Measurements from ENCODE around the gene MAN2B2.
"Not testable (repeated sequence)": the region's sequence is repeated elsewhere in the genome, so short reads cannot be mapped to it uniquely, and the experiment has no call there.

Gene MAN2B2

GRCh38 chr4:6620296-6620695 lies 45.3 kb downstream of the MAN2B2 start:
- DNase-seq (ENCODE audit: low read depth) = no peak
- H3K4me3 ChIP-seq (ENCODE audit: low read length) = no peak overlapping the region
- no peak for TF ChIP-seq CTCF (conservative IDR thresholded peaks at IDR 0.05; ENCODE audit: low read length)

DNA sequence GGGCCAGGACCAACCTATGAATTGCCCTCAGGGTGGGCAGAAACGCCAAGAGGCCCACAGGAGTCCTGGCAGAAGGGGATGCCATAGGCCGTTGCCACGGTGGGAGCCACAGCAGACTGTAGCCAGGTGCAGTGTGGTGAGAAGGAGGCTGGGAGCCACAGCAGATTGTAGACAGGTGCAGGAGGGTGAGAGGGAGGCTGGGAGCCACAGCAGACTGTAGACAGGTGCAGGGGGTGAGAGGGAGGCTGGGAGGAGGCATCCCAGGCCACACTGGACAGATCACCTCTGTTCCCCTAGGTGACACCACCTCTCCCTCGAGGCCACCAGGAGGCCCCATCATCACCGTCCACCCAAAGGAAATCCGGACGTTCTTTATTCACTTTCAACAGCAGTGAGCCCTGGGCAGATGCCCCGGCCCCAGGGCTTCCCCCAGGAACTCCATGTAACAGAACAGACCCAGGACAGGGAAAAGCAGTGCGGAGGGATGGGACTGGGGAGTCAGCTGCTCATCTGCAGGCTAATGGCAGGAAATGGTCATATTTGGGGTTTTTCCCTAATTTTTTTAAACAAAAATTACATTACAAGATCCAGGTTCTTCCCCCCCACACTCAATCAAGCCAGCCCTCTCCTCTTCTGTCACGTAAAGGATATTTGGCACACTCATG lies 46.0 kb downstream of the MAN2B2 start:
- H3K4me3 ChIP-seq (ENCODE audit: low read length) = no peak overlapping the region
- TF ChIP-seq CTCF (conservative IDR thresholded peaks at IDR 0.05; ENCODE audit: low read length) = no peak
- no peak for DNase-seq (ENCODE audit: low read depth)

- TF ChIP-seq CTCF (conservative IDR thresholded peaks at IDR 0.05; ENCODE audit: low read length) = no peak
These were observed 46.6 kb downstream of the MAN2B2 start for GRCh38 chr4:6621556-6621927.

DNA sequence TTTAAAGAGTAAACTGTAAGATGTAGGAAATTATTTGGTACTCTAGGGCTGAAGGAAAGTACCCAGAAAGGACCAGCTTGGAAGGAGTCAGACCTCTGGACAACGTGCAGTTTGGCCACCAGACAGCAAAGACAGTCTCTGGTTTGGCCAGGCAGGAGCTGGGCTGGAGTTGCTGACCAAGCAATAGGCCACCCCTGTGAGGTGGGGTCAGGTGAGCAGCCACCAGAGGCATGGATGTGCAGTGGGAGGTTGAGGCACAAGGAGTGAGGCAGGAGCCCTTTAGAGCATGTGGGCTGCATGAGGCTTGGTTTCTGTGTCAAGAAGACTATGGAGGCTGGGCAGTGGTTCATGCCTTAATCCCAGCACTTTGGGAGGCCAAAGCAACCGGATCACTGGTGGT lies 47.8 kb downstream of the MAN2B2 start:
- no peak overlapping the region for H3K4me3 ChIP-seq (ENCODE audit: low read length)
- TF ChIP-seq CTCF (conservative IDR thresholded peaks at IDR 0.05; ENCODE audit: low read length) = no peak
- no peak for DNase-seq (ENCODE audit: low read depth)

More at GRCh38 chr4:6621556-6621927, 46.6 kb downstream of the MAN2B2 start:
- H3K4me3 ChIP-seq (ENCODE audit: low read length) = no peak overlapping the region
- DNase-seq (ENCODE audit: low read depth) = no peak

GRCh38 chr4:6625256-6625655 lies 50.3 kb downstream of the MAN2B2 start:
- H3K4me3 ChIP-seq (ENCODE audit: low read length) = no peak overlapping the region
- DNase-seq (ENCODE audit: low read depth) = no peak
- TF ChIP-seq CTCF (conservative IDR thresholded peaks at IDR 0.05; ENCODE audit: low read length) = no peak

DNA sequence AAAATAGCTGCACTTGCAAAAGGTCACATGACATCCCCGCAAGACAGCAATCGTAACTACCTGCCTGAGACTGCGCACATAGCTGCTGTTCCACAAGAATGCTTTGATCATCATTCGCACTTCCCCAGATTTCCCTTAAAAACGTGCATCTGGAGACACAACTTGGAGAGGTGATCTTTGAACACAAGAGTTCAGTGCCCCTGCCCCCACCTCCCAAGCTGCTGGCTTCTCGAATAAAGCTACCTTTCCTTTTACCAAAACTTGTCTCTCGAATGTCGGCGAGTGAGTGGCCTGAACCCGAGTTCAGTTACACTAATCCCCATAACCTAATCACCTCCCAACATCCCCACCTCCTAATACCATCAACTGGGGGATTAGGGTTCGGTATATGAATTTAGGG lies 51.1 kb downstream of the MAN2B2 start:
- no peak overlapping the region for H3K4me3 ChIP-seq (ENCODE audit: low read length)
- TF ChIP-seq CTCF (conservative IDR thresholded peaks at IDR 0.05; ENCODE audit: low read length) = no peak
- DNase-seq (ENCODE audit: low read depth) = no peak

DNA sequence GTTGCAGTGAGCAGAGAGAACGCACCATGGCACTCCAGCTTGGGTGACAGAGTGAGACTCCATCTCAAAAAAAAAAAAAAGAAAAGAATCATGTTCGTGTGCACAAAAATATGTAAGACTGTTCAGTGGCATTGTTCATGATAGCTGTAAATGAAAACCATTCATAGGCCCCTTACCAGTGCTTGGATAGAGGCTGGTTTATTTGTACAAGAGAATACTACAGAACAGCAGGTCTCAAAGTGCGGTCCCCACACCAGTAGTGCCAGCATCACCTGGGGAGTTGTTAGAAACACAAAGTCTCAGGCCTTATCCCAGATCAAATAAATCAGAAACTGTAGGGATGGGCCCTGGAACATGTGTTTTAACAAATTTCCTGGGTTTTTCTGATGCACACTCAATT lies 52.8 kb downstream of the MAN2B2 start:
- no peak for TF ChIP-seq CTCF (conservative IDR thresholded peaks at IDR 0.05; ENCODE audit: low read length)
- no peak for DNase-seq (ENCODE audit: low read depth)
- no peak overlapping the region for H3K4me3 ChIP-seq (ENCODE audit: low read length)

DNA sequence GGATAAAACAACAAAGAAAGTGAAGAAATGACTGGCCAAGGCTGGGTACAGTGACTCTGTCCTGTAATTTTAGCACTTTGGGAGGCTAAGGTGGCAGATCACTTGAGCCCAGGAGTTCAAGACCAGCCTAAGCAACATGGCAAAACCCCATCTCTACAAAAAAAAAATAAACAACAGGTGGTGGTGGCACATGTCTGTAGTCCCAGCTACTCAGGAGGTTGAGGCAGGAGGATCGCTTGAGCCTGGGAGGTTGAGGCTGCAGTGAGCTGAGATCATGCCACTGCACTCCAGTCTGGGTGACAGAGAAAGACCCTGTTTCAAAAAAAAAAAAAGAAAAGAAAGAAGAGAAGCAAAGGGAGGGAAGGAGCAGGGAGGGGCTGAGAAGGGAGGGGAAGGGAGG lies 53.5 kb downstream of the MAN2B2 start:
- DNase-seq (ENCODE audit: low read depth); H3K4me3 ChIP-seq (ENCODE audit: low read length): not testable (repeated sequence)
